GOT3 (cell line): ENCODE measurements around the gene TCERG1.
"Not testable (repeated sequence)": the region's sequence is repeated elsewhere in the genome, so short reads cannot be mapped to it uniquely, and the experiment has no call there.

ENCODE experiments used
- DNase-seq: peaks from one replicate; lab custom pipeline; 2025; ENCODE audit warnings: mixed read lengths; lab: John Stamatoyannopoulos, UW

The TCERG1 gene

GRCh38 chr5:146521403-146522106 lies 74.4 kb downstream of the TCERG1 start:
- no peak for DNase-seq

DNA sequence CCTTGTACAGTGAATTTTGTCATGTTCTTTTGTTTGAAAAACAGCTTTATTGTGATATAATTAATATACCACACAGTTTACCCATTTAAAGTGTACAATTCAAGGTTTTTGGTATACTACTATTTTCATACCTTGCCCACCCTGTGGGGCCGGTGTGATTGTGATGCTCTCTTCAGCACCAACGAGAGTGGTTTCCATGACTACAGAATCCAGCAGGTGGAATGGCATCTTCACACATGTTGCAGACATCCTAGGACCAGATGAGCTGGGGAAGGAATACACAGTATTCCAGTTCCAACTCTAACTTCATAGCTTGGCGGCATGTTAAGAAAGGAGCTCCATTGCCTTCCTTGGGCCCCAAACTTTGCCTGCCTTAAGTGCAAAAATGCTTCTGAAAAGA lies 76.6 kb downstream of the TCERG1 start:
- no peak for DNase-seq

DNA sequence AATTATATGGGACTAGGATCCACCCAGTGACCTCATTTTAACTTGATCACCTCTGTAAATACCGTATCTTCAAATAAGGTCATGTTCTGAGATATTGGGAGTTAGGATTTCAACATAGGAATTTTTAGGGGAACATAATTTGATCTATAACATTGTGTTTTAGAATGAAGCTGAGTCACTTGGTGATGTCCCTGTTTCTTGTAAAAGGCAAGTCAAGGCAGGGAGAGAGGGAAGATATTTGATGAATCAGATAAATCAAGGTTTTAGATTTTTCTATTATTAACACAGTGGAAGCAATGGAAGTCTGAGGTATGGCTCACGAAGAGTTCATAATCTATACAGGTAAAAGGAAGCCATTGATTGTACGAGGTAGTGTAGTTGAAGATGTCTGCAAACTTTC lies 80.7 kb downstream of the TCERG1 start:
- no peak for DNase-seq

DNA sequence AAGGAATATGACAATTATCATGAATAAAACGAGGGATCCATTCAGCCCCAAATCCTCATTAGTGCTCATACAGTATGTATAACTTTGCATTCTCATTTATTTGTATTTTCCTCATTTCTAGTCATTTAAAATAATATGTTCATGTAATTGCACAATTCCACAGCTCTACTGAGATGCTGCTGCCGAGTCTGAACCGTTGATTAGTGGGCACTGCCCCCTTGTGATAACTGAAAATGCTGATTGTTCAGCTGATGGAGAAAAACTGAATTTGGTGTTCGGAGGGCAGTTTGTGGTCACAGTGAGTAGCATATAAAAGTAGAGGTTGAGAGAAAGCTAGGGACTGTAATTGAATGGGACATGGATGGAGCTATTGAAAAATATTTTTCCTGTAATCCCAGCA lies 81.1 kb downstream of the TCERG1 start:
- DNase-seq: no peak

GRCh38 chr5:146529984-146530383 lies 82.9 kb downstream of the TCERG1 start:
- no peak for DNase-seq

DNA sequence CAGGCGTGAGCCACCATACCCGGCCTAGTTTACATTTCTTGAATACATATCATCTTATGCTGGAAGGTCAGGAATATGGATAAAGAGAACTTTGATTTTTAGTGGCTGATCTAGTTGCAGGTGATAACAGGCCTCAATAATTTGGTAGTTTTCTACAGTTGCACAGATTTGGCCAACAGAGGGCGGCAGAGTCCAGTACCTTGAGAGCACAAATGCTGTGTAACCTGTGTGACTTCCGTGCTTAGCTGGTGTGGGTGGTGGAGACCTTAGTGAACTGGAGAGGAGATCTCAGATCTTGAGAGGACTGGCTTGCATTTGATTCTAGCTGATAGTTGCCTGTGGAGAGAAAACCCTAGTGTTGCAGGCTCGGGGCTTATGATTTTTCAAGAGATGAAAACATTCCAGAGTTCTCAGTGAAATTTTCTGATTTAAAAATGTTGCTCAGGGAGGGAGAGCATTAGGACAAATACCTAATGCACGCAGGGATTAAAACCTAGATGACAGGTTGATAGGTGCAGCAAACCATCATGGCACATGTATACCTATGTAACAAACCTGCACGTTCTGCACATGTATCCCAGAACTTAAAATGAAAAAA lies 86.2 kb downstream of the TCERG1 start:
- DNase-seq: peak; percentile 33

- no peak for DNase-seq
Observed at GRCh38 chr5:146533882-146534281, 86.7 kb downstream of the TCERG1 start.

- DNase-seq: no peak
Observed at GRCh38 chr5:146538432-146538831, 91.3 kb downstream of the TCERG1 start.

- DNase-seq: no peak
Observed at GRCh38 chr5:146539973-146540372, 92.8 kb downstream of the TCERG1 start.

DNA sequence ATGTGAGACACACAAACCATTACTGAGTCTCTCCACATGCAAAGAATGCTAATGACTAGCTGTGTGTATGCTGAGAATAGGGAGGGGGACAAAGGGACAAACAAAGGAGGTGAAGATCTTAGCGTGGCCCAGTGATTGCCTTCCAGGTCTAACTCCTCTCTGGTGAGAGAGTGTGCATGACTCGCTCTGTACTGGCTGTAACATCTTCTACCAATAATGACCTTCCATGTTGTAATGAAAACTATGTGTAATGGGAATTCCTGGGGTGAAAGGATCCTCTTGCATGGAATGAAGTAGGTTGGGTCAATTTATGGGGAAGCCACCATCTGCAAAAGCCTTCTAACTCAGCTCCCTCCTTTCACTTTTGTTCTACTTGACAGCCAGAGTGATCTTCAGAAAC lies 93.3 kb downstream of the TCERG1 start:
- DNase-seq: no peak

- DNase-seq: peak; percentile 48
Observed at GRCh38 chr5:146541958-146542849, 95.1 kb downstream of the TCERG1 start.

- DNase-seq: no peak
Observed at GRCh38 chr5:146544232-146544631, 97.1 kb downstream of the TCERG1 start.

DNA sequence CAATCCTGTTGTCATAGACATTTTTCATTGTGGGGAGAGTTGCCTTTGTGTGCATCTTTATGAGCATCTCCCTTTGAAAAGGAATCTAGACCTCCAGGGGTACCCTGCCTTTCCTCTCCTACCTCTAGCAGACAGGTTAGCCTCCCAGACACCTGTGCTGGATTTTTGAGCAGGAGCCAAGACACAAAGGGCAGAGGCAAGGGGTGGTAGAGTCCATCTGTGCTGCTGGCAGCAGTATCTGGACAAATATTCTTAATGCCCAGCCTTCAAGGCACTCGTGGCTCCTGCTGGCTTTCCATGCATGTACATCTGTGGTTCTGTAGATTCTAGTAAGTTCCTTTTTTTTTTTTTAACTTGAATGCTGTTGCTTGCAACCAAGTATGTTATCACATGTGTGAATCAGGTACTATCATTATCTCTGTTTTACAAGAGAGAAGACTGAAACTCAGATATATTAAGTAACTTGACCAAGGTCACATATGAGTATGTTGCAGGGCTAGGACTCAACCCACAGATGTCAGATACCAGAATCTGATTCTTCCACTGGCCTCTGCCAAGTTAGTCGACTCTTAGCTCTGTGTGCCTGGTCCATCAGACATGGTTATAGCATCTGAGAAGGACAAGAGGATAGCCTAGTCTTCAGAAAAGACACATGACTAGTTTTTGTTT lies 101.8 kb downstream of the TCERG1 start:
- no peak for DNase-seq

- DNase-seq: no peak
Observed at GRCh38 chr5:146549615-146550014, 102.5 kb downstream of the TCERG1 start.

DNA sequence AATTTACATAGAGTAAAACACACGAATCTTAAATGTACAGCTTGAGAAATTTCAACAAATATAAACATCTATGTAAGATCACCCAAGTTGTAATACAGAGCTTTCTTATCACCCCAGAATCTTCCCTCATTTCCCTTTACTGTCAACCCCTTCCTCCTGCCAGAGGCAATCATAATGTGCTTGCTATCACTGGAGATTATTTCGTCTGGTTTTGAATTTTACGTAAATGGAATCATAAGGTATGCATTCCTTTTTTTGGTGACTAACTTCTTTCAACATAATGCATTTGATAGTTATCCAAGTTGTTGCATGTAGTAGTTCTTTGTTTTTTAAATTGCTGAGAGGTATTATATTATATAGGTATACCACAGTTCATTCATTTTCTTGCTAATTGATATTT lies 106.3 kb downstream of the TCERG1 start:
- no peak for DNase-seq

- DNase-seq: not testable (repeated sequence)
Observed at GRCh38 chr5:146556884-146557283, 109.8 kb downstream of the TCERG1 start.

DNA sequence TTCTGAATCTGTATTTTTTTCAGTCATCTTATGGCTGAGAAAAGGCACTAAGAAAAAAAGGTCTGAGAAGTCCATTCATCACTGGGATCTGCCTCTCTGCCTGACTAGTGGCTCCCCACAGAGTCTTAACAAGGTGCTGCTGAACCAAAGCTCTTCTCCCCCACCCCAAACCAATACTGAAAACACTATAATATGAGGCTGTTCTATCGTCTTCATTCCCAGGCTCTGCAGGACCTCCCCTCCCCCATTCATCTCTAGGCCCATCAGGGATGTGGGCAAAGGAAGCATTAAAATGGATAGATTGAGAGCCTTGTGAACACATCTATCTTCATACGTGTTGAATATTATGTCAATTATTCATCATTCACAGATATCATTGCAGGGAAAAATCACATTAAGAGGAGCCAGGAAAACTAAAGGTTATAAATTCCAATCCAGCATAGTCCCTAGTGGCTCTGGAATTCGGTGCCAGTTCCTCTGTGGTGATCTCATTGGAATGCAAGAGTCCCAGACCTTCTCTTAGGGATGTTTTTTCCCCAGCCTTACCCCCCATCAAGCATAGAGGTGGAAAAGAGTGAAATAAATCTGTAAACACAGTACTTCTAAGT lies 113.2 kb downstream of the TCERG1 start:
- DNase-seq: no peak
